Psoas muscle (tissue), 8 donors: ENCODE measurements around the gene HERPUD1. TPM values are rescaled to one million over a fixed set of nuclear protein-coding genes. Genes with fewer than 3 reads are reported as not detected.

Experiments used
- ATAC-seq, 4 donors: fragments of 200-7000 bp; cut with Tn5 transposase; one replicate each; pipeline ENCODE4 v1.9.1; 2020; ENCODE audit warnings: moderate library complexity in 3 of 4, mild to moderate bottlenecking in 2 of 4
- DNase-seq, 2 donors: peaks; one replicate each; pipeline ENCODE4 v3.0.0-alpha.2; 2020
- H3K27ac ChIP-seq: fragments of 200-600 bp; one replicate; pipeline ENCODE4 v1.8.0; 2022
- H3K27me3 ChIP-seq, 3 donors: fragments of 200-600 bp in 1 of 3; one replicate each; pipeline versions ENCODE4 v1.6.1 to v1.8.0; 2013 to 2022; ENCODE audit warnings: low read length in 2 of 3, mild to moderate bottlenecking in 2 of 3, moderate library complexity in 1 of 3; ENCODE audit not compliant: insufficient read depth in 3 of 3
- H3K36me3 ChIP-seq, 2 donors: fragments of 200-600 bp in 1 of 2; one replicate each; pipeline versions ENCODE4 v1.6.1 to v1.8.0; 2013 to 2022; ENCODE audit warnings: low read depth in 1 of 2, mild to moderate bottlenecking in 1 of 2, moderate library complexity in 1 of 2; ENCODE audit not compliant: insufficient read depth in 1 of 2
- H3K4me1 ChIP-seq: fragments of 200-600 bp; one replicate; pipeline ENCODE4 v1.8.0; 2022
- H3K4me3 ChIP-seq: fragments of 200-600 bp; one replicate; pipeline ENCODE4 v1.8.0; 2022; ENCODE audit warnings: mild to moderate bottlenecking
- H3K9me3 ChIP-seq: fragments of 200-600 bp; one replicate; pipeline ENCODE4 v1.8.0; 2022
- WGBS, 3 donors: extraction: QIAGEN DNeasy Blood & Tissue Kit; methylation state at CpG; one replicate each; pipeline versions ENCODE4 v1.1.6 to v1.1.7; 2013; 5-methylcytosine and 5-hydroxymethylcytosine counted together
- intact Hi-C, 2 donors: fragments of 100-400 bp; cut with DNase I; formaldehyde crosslinking; loops; one replicate each; pipeline versions ENCODE4 v1.11.0 to v1.14.2; 2022
- polyA plus RNA-seq, 3 donors: library from polyadenylated mRNA; stranded (reverse); fragments of 200-250 nt; gene quantifications; one replicate each; pipeline ENCODE4 v1.2.3, GENCODE V29; 2013
- total RNA-seq, 4 donors: library from RNA; stranded (reverse); fragmentation: NEBNext Ultra II Directional in 2 of 4; extraction: Animal tissue kit (Norgen Biotek cat#: 25700) in 2 of 4; gene quantifications; one replicate each; pipeline versions ENCODE4 v1.2.1 to v1.2.4, GENCODE V29; 2021 to 2023
- TF ChIP-seq, protein P1 (sequence below): fragments of 200-600 bp; IDR thresholded peaks from one replicate; pipeline ENCODE4 v1.8.0; 2022; ENCODE audit warnings: antibody characterized with exemption
- donor health status: healthy with polysubstance abuse.
- donor health status: DM: no; HTN: no; CAD: no; lungs with moderate emphysema.
- donor health status: Bipolar disorder and iron deficiency.
- donor health status: healthy.
- donor health status: DM: yes; HTN: yes; CAD: no.
- donor health status: DM: no; HTN: no; CAD: no.
- donor health status: DM: no; HTN: no; CAD: no.
- donor health status: DM: yes; HTN: yes; CAD: no.

HERPUD1 gene
- total and polyA plus RNA-seq, 7 donors = 70.2 to 162 (median 113) TPM

DNA sequence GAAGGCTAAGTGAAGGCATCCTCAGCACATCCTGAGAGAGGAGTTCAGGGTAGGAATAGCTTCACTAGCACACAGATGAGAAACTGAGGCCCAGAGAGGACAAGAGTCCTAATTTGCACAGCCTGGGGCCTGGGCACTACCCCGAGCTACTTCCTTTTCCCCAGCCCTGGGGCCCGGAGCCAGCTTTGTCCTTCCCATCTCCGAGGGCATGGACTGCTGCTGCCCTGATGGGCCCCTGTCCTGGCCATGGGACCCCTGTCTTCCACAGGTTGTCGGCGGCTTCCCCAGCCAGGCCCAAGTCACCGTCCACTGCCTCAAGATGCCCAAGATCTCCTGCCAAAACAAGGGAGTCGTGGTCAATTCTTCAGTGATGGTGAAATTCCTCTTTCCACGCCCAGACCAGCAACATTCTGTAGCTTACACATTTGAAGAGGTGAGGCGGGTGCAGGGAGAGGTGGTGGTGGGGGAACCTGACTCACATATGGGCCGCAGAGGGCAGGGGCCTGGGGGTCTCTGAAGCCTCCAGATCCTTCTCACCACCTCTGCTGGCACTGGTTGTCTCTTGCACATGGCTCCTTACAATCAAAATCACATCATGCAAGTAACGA is 46.0 kb downstream of the HERPUD1 start:
- Histone ChIP-seq H3K27ac (no peak overlapping the region), H3K9me3 (no peaks in the 10 kb centered on the region), H3K27me3 (peaks cover 0 to 2% (median 0%) of the 10 kb centered on the region in 3 donors), H3K36me3 (no peaks in the 10 kb centered on the region), H3K4me1 (no peaks in the 10 kb centered on the region), H3K4me3 (no peak overlapping the region)
- WGBS, 3 donors = 84 to 94% (median 89%) methylated on average over 11 of the region's 11 CpGs
- no peak for DNase-seq
- intact Hi-C loops = no loop called here
- TF ChIP-seq, protein P1, sequence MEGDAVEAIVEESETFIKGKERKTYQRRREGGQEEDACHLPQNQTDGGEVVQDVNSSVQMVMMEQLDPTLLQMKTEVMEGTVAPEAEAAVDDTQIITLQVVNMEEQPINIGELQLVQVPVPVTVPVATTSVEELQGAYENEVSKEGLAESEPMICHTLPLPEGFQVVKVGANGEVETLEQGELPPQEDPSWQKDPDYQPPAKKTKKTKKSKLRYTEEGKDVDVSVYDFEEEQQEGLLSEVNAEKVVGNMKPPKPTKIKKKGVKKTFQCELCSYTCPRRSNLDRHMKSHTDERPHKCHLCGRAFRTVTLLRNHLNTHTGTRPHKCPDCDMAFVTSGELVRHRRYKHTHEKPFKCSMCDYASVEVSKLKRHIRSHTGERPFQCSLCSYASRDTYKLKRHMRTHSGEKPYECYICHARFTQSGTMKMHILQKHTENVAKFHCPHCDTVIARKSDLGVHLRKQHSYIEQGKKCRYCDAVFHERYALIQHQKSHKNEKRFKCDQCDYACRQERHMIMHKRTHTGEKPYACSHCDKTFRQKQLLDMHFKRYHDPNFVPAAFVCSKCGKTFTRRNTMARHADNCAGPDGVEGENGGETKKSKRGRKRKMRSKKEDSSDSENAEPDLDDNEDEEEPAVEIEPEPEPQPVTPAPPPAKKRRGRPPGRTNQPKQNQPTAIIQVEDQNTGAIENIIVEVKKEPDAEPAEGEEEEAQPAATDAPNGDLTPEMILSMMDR = no peak
- ATAC-seq = no peak

DNA sequence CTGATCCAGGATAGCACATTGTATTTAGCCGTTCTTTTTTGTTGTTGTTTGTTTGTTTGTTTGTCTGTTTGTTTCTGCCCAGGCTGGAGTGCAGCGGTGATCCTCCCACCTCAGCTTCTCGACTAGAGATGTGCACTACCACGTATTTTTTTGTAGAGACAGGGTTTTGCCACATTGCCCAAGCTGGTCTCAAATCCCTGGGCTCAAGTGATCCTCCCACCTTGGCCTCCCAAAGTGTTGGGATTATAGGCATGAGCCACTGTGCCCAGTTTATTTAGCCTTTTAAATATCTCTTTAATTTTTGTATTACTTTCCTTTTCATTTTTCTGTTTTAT is 48.2 kb downstream of the HERPUD1 start:
- Histone ChIP-seq H3K36me3 (no peaks in the 10 kb centered on the region), H3K4me3 (no peak overlapping the region), H3K4me1 (no peaks in the 10 kb centered on the region), H3K27ac (no peak overlapping the region), H3K9me3 (no peaks in the 10 kb centered on the region), H3K27me3 (no peaks in the 10 kb centered on the region)
- 84 to 87% (median 87%) methylated on average over 4 of the region's 4 CpGs for WGBS, 3 donors
- ATAC-seq = no peak
- intact Hi-C loops = no loop called here
- no peak for DNase-seq
- TF ChIP-seq, protein P1 = no peak

DNA sequence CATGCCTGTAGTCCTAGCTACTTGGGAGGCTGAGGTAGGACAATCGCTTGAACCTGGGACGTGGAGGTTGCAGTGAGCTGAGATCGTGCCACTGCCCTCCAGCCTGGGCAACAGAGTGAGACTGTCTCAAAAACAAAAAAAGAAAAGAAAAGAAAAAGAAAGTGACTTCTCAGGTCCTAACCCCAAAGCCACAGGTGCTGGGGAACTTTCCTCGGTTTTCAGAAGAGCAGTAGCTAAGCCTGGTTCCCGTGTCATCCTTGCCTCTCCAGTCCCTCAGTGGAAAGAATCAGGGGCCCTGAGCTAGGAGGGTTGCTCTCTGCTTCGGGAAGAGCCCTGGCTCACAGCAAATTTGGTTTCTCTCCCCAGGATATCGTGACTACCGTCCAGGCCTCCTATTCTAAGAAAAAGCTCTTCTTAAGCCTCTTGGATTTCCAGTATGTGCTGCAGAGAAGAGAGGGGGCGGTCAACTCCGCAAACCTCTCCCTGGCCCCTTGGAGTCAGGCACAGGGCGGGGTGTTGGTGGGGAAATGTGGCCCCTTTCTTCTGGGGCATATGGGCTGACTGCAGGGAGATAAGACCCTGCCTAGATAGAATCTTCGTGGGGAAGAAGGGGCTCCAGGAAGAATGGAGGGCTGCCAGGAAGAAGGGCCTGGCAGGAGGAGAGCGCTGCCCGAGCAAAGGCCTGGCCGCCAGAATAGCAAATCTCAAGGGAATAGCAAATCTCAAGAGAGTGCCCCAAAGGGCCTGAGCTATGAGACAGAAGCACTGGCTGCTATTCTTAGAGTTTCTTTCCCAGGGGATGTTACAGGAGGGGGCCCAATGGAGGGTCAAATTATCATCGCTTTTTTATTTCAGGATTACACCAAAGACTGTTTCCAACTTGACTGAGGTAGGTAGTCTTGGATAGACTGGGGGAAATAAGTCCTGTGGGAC is 49.1 kb downstream of the HERPUD1 start:
- H3K27me3 ChIP-seq = no peaks in the 10 kb centered on the region
- intact Hi-C loops = no loop called here
- no peaks in the 10 kb centered on the region for H3K9me3 ChIP-seq
- 75 to 77% (median 75%) methylated on average over 16 of the region's 16 CpGs for WGBS, 3 donors
- TF ChIP-seq, protein P1 = no peak
- H3K4me3 ChIP-seq = no peak overlapping the region
- no peaks in the 10 kb centered on the region for H3K36me3 ChIP-seq
- DNase-seq (peak in 1 of 2 donors; percentile 11), ATAC-seq (no peak)
- H3K4me1 ChIP-seq = no peaks in the 10 kb centered on the region
- no peak overlapping the region for H3K27ac ChIP-seq

DNA sequence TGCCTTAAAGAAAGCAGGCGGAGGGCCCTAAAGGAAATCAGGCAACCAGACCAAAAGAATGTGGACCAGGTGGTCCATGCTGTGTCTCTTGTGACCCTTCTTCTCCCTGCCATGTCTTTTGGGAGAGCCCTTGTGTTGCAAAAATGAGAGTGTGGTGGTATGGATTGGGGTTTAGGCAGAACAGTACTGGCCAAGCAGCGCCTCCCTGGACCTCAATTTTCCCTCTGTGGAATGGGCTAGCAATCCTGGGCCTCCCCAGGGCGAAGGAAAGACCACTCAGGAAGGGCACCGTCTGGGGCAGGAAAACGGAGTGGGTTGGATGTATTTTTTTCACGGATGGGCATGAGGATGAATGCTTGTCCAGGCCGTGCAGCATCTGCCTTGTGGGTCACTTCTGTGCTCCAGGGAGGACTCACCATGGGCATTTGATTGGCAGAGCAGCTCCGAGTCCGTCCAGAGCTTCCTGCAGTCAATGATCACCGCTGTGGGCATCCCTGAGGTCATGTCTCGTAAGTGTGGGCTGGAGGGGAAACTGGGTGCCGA is 49.9 kb downstream of the HERPUD1 start:
- WGBS, 3 donors = 85 to 90% (median 86%) methylated on average over 12 of the region's 12 CpGs
- H3K4me3 ChIP-seq = no peak overlapping the region
- H3K27ac ChIP-seq = no peak overlapping the region
- DNase-seq (no peak), ATAC-seq (no peak)
- TF ChIP-seq, protein P1 = no peak
- no peaks in the 10 kb centered on the region for H3K4me1 ChIP-seq
- no peaks in the 10 kb centered on the region for H3K27me3 ChIP-seq
- intact Hi-C loops = no loop called here
- no peaks in the 10 kb centered on the region for H3K9me3 ChIP-seq
- no peaks in the 10 kb centered on the region for H3K36me3 ChIP-seq
